Neural cell (in vitro differentiated cells): ENCODE data around the gene BIVM.

Experiments
- CTCF ChIP-seq: fragments of 450-650 bp; IDR thresholded peaks from 2 replicates; pipeline ENCODE4 v1.5.1; 2014; ENCODE audit warnings: antibody characterized with exemption, mild to moderate bottlenecking, moderate library complexity; ENCODE audit not compliant: poor library complexity, severe bottlenecking
- EP300 ChIP-seq: fragments of 450-650 bp; conservative IDR thresholded peaks from 2 replicates; pipeline ENCODE4 v1.6.1; 2014; ENCODE audit warnings: antibody characterized with exemption, mild to moderate bottlenecking, moderate library complexity; ENCODE audit not compliant: poor library complexity, severe bottlenecking
- EZH2 ChIP-seq: fragments of 200-600, 300-800 bp; shearing (Covaris generic), sonication (generic); IDR thresholded peaks from 2 replicates; pipeline ENCODE4 v1.6.1; 2014; ENCODE audit warnings: antibody characterized with exemption, low read length, borderline replicate concordance, mild to moderate bottlenecking; ENCODE audit not compliant: insufficient read depth, poor library complexity, severe bottlenecking
- MXI1 ChIP-seq: fragments of 450-650 bp; conservative IDR thresholded peaks from 2 replicates; pipeline ENCODE4 v1.6.1; 2014; ENCODE audit warnings: antibody characterized with exemption, mild to moderate bottlenecking; ENCODE audit not compliant: poor library complexity, severe bottlenecking
- POLR2AphosphoS5 ChIP-seq: IDR thresholded peaks from 2 replicates; pipeline ENCODE4 v1.6.1; 2012
- RAD21 ChIP-seq: fragments of 450-650 bp; conservative IDR thresholded peaks from 2 replicates; pipeline ENCODE4 v1.6.1; 2014; ENCODE audit warnings: antibody characterized with exemption, mild to moderate bottlenecking, moderate library complexity
- REST ChIP-seq: IDR thresholded peaks from 2 replicates; pipeline ENCODE4 v1.6.1; 2012; ENCODE audit warnings: borderline replicate concordance
- TAF1 ChIP-seq: IDR thresholded peaks from 2 replicates; pipeline ENCODE4 v1.6.1; 2012; ENCODE audit warnings: low read depth

- no peak for TF ChIP-seq TAF1
- TF ChIP-seq REST, result no peak
- TF ChIP-seq MXI1, result no peak
- TF ChIP-seq CTCF, result no peak
- TF ChIP-seq POLR2AphosphoS5, result no peak
- TF ChIP-seq EZH2, result no peak
- TF ChIP-seq RAD21, result no peak
- no peak for TF ChIP-seq EP300
These were observed 73.2 kb downstream of the BIVM start for GRCh38 chr13:102872131-102872530.
